WTC11 (cell line): ENCODE measurements around the gene FLRT1.

Experiments
- AR ChIP-seq: fragments of 250-450 bp; sonication (Bioruptor Pico); IDR thresholded peaks from 2 replicates; pipeline ENCODE4 v1.9.0; 2021; ENCODE audit warnings: mild to moderate bottlenecking
- CREM ChIP-seq: sonication (generic); formaldehyde crosslinking; IDR thresholded peaks from 2 replicates; pipeline ENCODE4 v1.8.1; 2022; ENCODE audit warnings: mild to moderate bottlenecking, missing genetic modification reagents, moderate library complexity
- CTCF ChIP-seq: fragments of 200-600 bp; IDR thresholded peaks from 2 replicates; pipeline ENCODE4 v1.8.0; 2022; ENCODE audit warnings: antibody characterized with exemption
- ELF4 ChIP-seq: sonication (generic); formaldehyde crosslinking; IDR thresholded peaks from 2 replicates; pipeline ENCODE4 v1.8.1; 2022; ENCODE audit warnings: low read depth, mild to moderate bottlenecking, moderate library complexity, missing genetic modification reagents
- ESRRA ChIP-seq: sonication (generic); formaldehyde crosslinking; IDR thresholded peaks from 2 replicates; pipeline ENCODE4 v1.8.1; 2022; ENCODE audit warnings: mild to moderate bottlenecking, missing genetic modification reagents, borderline replicate concordance
- MLX ChIP-seq: sonication (generic); formaldehyde crosslinking; IDR thresholded peaks from 2 replicates; pipeline ENCODE4 v1.8.1; 2023; ENCODE audit warnings: mild to moderate bottlenecking, missing genetic modification reagents, moderate library complexity
- RELA ChIP-seq: sonication (generic); formaldehyde crosslinking; IDR thresholded peaks from 2 replicates; pipeline ENCODE4 v1.8.1; 2022; ENCODE audit warnings: missing genetic modification reagents, mild to moderate bottlenecking, borderline replicate concordance
- SMAD3 ChIP-seq: sonication (generic); formaldehyde crosslinking; IDR thresholded peaks from 2 replicates; pipeline ENCODE4 v1.8.0; 2022; ENCODE audit warnings: missing genetic modification reagents, mild to moderate bottlenecking, borderline replicate concordance
- TEAD1 ChIP-seq: sonication (generic); formaldehyde crosslinking; IDR thresholded peaks from 2 replicates; pipeline ENCODE4 v1.8.0; 2022; ENCODE audit warnings: mild to moderate bottlenecking, missing genetic modification reagents
- USF2 ChIP-seq: sonication (generic); formaldehyde crosslinking; IDR thresholded peaks from 2 replicates; pipeline ENCODE4 v1.8.1; 2023; ENCODE audit warnings: mild to moderate bottlenecking, missing genetic modification reagents, moderate library complexity
- ZNF263 ChIP-seq: sonication (generic); formaldehyde crosslinking; IDR thresholded peaks from 2 replicates; pipeline ENCODE4 v1.8.1; 2022; ENCODE audit warnings: low read depth, mild to moderate bottlenecking, moderate library complexity, missing genetic modification reagents

- TF ChIP-seq CTCF (no peak), SMAD3 (CRISPR knock-in tag) (no peak), ESRRA (CRISPR knock-in tag) (no peak), AR (CRISPR knock-in tag) (no peak), CREM (CRISPR knock-in tag) (no peak), ZNF263 (CRISPR knock-in tag) (no peak), TEAD1 (CRISPR knock-in tag) (no peak), USF2 (no peak), MLX (CRISPR knock-in tag) (no peak), RELA (CRISPR knock-in tag) (no peak), ELF4 (no peak)
Observed at GRCh38 chr11:64048042-64048854, 12.5 kb downstream of the FLRT1 start.
